HG02938 (cell line): ENCODE data around the gene ARL10.

ENCODE experiments used
- ATAC-seq: cut with Tn5 transposase; IDR thresholded peaks from one replicate; pipeline ENCODE4 v1.9.1; 2021; ENCODE audit warnings: mild to moderate bottlenecking, moderate library complexity; ENCODE audit not compliant: unreplicated experiment

The ARL10 gene

GRCh38 chr5:176410486-176411180 is 45.3 kb downstream of the ARL10 start:
- ATAC-seq = no peak

- ATAC-seq = no peak
These were observed 47.4 kb downstream of the ARL10 start for GRCh38 chr5:176412517-176413254.

- ATAC-seq = no peak
These were observed 47.9 kb downstream of the ARL10 start for GRCh38 chr5:176413255-176413565.

GRCh38 chr5:176413709-176414191 is 48.5 kb downstream of the ARL10 start:
- ATAC-seq = no peak

GRCh38 chr5:176414704-176415103 is 49.4 kb downstream of the ARL10 start:
- ATAC-seq = no peak

GRCh38 chr5:176415240-176415951 is 50.1 kb downstream of the ARL10 start:
- ATAC-seq = no peak

- peak; percentile 83 for ATAC-seq
These were observed 51.0 kb downstream of the ARL10 start, which contains the start of gene CLTB for GRCh38 chr5:176415952-176416924. Gene CLTB (minus strand): TSS chr5:176416539. CDS start chr5:176416363, 176 bp downstream.

GRCh38 chr5:176416965-176417364 is 51.7 kb downstream of the ARL10 start:
- ATAC-seq = no peak

- ATAC-seq = no peak
These were observed 53.0 kb downstream of the ARL10 start for GRCh38 chr5:176418251-176418650.

- no peak for ATAC-seq
These were observed 54.8 kb downstream of the ARL10 start for GRCh38 chr5:176420086-176420485.

- no peak for ATAC-seq
These were observed 55.8 kb downstream of the ARL10 start for GRCh38 chr5:176420972-176421544.

GRCh38 chr5:176424181-176424580 is 58.9 kb downstream of the ARL10 start:
- no peak for ATAC-seq

- ATAC-seq = no peak
These were observed 59.9 kb downstream of the ARL10 start for GRCh38 chr5:176425138-176425537.

GRCh38 chr5:176425791-176426190 is 60.5 kb downstream of the ARL10 start:
- no peak for ATAC-seq

- no peak for ATAC-seq
These were observed 61.6 kb downstream of the ARL10 start for GRCh38 chr5:176426876-176427275.

- ATAC-seq = no peak
These were observed 62.7 kb downstream of the ARL10 start for GRCh38 chr5:176427971-176428370.

GRCh38 chr5:176429972-176430371 is 64.7 kb downstream of the ARL10 start:
- ATAC-seq = no peak
